ENCODE results near the gene DNAJB4.
A peak's percentile ranks its signal among the peaks of the same experiment; 100 is the strongest.
"Not testable (repeated sequence)": the region's sequence is repeated elsewhere in the genome, so short reads cannot be mapped to it uniquely, and the experiment has no call there.

Gene DNAJB4

DNA sequence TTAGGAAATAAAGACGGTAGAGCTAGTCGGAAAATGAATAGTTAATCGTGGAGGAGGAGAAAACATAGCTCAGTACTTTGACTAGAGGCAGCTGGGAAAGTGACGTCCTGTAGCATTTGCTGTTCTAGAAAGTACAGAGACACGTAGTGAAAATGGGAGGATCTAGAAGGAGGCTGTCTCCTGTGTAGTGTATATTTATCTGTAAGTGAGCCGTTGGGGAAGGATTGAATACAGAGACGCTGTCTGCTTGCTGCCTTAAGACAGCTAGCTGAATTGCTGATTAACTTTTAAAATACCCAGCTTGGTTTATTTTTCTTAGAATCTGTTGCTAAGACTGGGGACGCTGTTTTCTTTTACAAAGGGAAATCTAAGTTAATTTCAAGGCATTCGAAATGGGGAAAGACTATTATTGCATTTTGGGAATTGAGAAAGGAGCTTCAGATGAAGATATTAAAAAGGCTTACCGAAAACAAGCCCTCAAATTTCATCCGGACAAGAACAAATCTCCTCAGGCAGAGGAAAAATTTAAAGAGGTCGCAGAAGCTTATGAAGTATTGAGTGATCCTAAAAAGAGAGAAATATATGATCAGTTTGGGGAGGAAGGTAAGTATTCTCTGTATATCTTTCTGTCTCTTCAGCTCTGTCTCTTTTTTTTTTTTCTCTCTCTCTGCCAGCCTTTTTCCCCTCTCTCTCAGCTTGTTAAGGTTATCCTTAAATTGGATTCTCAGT is at the start of gene DNAJB4:
Gene DNAJB4 (plus strand): TSS at position 221 of the 729 bp plus-strand sequence. CDS start 172 bp downstream, at position 393.
- DNase-seq, result peak in 1 of 2 experiments; percentile 14

DNA sequence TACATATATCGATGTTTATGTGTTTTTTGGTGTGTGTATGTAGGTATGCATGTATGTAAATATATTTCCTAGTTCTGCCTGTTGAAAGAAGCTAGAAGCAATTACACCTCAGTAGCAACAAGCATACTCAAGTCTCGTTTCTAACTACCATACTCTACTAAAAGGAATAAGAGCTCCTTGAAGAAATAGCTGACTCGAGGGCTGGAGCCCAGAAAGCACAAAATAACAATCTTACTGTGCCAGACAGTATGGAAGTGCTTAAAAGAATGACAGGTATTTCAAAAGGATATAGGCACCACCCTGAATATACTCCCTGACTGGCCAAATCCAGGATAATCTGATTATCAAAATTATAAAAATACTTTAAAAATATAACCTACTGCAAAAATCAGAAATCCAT is 49.0 kb upstream of the DNAJB4 start:
- no peak for DNase-seq

DNA sequence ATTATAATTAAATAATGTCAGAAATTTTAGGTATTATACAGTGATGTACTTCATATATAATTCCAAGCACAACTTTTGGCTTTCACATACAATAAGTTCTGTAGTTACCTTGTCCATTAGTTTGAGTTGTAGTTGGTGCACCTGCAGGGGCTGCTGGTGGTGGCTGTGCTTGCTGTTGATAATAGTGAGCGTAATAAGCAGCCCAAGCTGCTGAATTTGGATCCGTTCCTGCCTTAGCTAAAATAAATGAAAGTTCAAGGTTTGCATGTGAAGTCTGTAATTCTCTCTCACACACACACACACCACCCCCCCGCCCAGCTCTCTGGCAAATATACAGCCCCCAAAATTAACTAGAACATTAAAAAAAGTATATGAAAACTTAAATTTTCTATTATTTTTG is 48.3 kb upstream of the DNAJB4 start:
- DNase-seq, result no peak

DNA sequence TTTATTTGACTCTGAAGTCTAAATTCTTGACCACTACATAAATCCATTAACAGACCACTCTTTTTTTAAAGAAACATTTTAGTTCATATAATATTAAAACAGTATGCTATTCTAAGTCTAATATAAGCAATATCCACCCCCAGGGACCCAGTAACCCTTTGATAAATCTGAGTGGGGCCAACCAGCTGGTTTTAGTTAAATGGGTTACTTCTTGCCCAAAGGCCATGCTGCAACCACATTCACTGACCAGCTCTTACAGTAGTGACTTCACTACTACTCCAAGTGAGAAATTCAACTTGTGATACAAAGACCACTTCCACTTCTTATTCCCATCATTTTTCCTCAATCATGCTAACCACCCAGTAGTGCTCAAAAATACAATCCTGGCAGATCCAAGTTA is 46.3 kb upstream of the DNAJB4 start:
- DNase-seq, result no peak

DNA sequence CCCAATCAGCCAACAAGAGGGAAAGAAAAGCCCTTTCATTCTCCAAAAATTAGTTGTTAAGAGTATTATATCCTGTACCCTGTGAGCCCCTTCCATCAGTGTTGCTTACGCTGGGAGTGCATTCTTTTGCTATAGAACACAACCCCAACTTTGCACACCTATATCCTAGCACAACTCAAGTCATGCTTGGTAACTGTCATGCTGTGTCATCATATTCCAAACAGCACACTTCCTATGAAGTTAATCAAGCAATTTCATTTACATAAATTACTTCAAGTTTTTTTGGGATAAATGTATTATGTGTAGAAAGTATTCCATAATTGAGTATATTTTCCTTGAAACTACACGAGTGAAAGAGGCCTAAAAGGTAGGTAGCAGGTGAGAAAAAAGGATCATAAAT is 45.9 kb upstream of the DNAJB4 start:
- DNase-seq, result no peak

DNA sequence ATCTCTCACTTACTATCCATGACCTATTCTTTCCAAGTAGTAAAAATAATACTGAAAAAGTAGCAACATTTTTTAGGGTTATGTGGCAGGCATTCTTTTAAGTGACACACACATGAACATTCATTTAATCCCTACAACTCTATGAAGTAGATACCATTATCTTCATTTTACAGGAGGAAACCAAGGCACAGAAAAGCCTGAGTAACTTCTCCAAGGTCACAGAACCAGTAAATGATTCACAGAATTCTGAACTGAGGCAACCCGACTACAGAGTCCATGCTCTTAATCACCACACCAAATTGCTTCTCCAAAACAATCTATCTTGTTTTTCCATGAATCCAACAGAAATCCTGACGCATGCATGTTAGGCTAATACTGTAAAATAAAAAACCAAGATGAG is 43.3 kb upstream of the DNAJB4 start:
- DNase-seq, result no peak

DNA sequence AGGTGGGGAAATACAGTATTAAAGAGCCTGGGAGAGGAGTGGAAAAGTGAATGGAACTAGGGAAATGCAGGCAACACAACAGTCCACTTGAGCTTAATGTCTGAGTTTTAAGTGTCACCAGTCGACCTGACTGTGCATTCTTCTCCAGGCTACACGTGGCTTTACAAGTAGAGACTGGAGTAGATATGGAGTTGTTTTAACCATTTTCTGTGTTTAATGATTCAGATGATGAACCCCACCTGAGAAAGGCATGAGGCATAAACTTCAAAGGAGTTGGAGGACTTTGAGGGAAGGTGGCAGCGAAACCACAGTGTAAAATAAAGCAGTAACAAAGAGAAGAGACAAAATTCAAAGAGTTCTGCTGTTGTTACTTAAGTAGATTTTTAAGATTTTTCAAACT is 38.4 kb upstream of the DNAJB4 start:
- DNase-seq, result no peak

DNA sequence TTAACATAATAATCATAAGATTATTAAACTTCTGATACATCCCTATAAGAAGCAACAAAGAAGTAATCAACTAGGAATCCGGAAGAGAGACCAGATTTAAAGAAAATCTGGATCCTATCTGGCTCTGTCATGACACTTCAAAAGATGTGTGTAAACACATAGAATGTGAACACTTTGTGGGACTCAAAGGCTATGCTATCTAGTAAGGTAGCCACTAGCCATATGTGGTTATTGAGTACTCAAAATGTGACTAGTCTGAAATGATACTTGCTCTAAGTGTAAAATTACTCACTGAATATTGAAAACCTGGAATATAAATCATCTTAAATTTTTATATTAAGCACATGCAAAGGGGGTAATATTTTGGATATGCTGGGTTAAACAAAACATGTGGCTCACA is 34.5 kb upstream of the DNAJB4 start:
- DNase-seq, result no peak

DNA sequence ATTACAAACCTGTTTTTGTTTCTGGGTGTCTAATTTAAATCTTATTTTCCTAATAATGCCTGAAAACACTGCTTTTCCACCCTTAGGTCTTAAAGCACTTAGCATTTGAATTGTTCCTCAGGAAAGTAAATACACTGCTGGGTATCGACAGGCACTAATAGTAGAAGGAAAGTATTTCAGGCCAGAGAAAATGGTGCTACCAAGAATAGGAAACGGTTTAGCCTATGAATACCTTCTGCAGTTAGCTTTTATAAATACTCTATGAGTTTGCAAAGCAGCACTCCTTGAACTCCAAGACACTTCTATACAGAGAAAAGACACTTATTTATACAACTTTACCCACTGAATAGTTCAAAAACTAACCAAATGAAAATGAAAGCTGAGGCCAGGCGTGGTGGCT is 32.7 kb upstream of the DNAJB4 start:
- no peak for DNase-seq

DNA sequence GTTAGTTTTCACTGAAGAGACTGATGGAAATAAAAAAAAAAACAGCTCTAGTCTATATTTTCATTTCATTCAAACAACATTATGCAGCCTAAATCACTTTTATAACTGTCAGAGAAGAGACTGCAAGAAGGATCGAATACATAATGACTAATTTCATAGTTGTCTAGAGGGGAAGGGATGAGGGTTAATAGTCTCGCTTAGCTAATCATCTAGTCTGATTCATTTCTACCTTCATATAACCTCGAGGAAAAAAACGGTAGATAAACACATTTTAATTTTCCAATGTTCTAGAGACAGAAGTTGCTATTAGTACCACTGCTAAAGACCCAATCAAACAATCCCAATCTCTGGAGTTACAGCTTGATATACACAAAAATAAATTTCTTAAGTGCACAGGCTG is 29.4 kb upstream of the DNAJB4 start:
- no peak for DNase-seq

DNA sequence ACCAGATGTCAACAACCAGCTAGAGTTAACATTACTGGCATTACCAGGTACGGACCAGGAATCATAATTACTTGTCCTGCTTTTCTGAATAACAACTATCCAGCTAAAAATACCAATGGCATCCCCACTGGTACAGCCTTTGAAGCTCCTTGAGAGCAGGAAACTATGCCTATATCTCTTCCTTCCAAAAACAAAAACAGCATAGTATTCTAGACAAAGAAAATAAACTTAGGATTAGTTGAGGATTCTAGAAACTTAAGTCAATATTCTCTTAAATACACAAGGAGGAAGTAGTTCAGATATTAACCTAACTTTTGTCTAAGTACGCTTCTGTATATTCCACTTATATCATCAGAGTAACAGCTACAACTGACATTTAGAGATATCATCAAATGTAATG is 28.8 kb upstream of the DNAJB4 start:
- DNase-seq, result no peak

DNA sequence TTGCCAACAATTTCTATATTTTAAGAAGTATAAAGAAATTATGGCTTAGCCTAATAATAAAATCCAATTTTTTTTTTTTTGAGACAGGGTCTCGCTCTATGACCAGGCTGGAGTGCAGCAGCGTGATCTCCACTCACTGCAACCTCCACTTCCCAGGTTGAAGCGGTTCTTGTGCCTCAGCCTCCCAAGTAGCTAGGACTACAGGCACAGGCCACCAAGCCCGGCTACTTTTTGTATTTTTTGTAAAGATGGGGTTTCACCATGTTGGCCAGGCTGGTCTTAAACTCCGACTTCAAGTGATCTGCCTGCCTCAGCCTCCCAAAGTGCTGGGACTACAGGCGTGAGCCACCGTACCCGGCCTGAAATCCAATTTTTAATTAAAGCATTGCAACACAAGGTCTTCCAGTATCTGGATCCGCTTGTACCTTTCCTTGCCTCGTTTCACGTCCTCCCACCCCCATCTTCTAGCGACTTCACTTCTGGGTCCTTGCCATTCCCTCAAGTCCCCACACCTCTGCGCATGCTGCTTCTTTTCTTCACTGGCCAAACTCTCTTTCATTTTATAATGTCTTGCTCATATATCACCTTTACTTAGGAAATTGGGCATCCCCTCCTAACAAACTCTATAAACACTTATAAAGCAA is 28.2 kb upstream of the DNAJB4 start:
- no peak for DNase-seq

DNA sequence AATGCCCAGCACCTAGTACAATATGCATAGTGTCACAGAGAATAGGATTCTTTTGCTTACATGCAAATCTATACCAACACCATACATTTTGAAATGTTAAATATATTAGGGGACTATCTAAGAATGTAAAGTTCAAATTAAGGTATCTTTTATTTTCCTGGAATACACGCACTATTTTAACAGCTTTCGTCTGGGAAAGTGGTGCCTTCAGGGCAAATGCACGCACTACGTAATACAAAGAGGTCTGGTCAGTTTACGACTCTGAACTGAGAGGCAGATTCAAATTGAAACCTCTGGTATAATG is 26.8 kb upstream of the DNAJB4 start:
- DNase-seq, result no peak

DNA sequence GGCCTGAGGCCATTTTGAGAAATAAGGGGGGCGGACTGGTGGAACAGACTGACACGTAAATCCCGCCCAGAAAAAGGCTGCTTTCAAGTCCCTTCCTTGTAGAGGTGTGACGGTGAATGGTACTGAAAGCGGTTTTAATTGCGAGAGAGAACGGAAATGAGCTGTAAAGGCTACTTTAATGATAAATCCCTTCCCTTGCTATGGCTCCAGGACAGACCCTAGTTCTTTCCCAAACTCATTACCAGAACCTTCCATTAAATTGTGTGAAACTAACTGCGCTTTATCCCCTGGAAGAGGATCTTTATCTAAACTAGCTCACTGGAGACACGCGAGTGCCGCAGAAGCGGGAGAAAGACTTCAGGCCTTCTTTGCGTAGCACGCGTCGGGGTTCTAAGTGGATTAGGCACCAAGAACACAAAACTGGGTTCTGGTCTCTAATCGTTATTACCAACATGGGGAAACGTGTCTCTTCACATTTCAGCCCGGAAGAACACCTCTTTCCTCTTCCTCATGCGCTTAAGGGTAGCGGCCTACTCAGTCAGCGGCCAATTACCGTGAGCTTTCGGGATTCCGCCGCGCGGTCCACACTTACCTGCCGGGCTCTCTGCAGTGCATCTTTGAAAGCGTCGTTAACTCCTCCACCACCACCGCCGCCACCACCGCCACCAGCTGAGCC is 26.3 kb upstream of the DNAJB4 start:
- DNase-seq, result peak; percentile 8 to 41

DNA sequence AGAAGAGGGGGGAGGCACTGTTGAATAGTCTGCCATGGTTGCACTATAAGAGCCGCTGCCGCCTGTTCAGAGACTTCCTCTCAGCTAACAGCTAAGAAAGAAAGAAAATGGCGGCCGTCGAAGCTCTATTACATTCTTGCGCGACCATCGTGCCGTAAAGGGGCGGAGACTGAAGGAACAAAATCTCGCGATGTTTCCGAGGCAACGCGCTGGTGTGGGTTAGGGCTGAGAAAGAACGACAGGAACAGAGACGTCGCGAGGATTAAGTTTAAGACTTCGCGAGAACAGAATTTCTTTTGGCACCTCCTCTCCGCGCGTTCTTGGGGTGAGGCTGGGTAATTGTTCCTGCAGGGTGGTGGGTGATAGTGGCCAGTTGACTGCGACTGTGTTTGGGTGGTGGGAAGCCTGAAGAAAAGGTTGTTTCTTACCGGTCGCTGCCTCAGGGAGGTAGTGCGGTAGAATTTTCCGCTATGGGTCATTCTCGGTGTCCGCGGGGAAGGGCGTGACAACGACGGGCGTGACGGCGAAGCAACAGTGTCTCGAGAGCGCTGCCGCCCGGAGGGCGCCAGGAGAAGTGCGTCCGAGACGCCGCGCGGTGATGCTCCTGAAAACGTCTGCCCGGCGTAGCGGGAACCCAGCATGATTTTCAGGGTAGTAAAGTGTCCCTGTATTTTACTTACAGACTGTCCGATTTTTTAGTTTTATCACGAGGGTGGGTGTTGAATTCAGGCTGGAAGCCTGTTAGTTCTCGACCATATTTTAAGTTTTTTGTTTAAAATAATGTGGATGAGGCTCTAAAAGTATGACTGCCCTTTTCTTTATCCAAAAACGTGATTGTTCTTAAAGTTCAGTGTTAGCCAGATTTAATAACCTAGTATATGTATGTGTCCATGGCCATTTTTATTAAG is 25.5 kb upstream of the DNAJB4 start, which contains the start of gene FUBP1:
Gene FUBP1 (minus strand): TSS at position 104 of the 908 bp plus-strand sequence. CDS start 68 bp downstream, at position 36.
- peak; percentile 87 to 92 for DNase-seq

DNA sequence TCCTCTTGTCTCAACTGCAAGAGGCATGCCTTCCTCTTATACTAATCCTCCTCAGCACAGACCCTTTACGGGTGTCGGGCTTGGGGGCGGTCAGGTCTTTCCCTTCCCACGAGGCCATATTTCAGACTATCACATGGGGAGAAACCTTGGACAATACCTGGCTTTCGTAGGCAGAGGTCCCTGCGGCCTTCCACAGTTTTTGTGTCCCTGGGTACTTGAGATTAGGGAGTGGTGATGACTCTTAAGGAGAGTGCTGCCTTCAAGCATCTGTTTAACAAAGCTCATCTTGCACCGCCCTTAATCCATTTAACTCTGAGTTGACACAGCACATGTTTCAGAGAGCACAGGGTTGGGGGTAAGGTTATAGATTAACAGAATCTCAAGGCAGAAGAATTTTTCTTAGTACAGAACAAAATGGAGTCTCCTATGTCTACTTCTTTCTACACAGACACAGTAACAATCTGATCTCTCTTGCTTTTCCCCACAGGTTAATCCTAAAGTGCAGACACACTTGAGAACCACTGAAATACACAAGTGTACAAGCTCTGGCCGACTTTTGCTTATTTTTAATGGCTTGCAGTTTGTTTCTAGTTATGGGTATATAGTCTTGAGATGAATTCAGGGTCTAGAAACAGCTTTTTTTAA is 21.3 kb upstream of the DNAJB4 start:
- not testable (repeated sequence) for DNase-seq

DNA sequence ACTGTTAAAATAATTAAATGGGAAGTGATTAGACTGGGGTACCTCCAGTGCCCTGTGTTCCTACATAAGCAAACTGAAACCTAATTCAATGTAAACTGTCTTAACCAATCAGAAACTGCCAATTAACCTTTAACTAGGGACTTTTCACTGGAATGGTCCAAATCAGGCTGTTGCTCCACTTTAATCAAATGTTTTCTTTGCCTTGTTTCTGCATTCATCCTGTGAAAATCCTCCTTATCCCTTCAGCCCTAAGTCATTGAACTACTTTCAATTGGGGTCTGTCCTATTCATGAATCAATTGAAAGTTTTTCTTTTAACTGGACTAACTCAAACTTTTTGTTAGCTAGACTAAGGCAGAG is 20.8 kb upstream of the DNAJB4 start:
- no peak for DNase-seq

DNA sequence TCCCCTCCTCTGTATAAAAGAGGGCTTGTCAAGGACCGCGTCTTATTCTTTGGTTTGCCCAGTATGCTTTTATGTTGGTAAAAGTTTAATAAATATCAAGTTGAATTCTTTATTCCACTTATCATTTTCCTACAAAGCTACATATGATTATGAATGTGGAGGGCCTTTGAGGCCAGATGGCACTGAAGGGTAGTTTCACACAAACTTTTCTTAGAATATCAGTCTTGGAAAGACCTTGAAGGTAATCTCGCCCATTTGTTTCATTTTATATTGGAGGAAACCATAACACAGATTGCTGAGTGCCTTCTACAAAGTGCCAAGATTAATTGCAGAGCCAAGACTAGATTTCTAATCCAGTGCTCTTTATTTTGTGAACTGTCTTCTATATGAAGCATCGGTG is 20.1 kb upstream of the DNAJB4 start:
- no peak for DNase-seq

DNA sequence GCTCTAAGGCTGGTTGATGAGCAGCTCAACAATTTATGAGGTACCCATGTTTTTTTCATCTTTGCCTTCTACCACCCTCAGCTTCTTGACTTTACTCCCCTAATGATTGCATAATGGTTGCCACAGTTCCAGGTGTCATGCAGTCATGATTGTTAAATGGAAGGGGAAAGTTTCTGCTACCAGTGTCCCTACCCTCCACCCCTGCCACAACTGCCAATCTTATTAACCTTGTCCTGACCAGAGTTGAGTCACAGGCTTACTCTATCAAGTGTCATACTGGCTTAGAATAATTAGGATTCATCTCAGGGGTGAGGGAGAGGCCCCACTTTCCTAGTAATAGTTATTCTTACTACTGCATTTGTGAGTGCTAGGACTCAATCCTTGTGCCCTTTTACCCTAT is 17.9 kb upstream of the DNAJB4 start:
- no peak for DNase-seq

DNA sequence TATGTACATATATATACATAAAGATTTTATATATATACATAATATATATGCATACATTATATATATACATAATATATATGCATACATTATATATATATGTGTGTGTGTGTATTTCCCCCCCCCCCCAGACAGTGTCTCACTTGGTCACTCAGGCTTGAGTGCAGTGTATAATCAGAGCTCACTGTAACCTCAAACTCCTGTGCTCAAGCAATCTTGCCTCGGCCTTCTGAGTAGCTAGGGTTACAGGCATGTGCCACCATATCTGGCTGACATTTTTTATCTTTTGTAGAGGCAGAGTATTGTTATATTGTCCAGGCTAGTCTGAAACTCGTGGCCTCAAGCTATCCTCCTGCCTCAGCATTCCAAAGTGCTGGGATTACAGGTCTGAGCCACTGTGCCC is 16.8 kb upstream of the DNAJB4 start:
- DNase-seq, result no peak

DNA sequence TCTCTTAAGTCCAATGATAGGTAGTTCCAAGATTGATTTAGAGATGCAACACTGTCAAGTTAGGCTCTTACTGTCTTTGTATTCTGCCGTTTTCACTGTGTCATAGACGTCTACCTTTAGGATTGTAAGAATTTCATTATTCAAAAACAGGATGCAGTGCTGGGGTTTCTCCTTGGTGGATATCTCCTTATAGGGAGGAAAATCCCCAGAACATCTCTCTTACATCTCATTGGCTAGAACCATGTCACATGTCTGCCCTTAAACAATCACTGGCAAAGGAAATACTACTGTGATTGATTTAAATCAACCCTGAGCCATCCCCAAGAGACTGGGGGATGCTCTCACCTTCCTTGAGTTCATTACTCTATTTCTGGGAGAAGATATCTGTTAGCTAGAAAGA is 15.0 kb upstream of the DNAJB4 start:
- DNase-seq, result no peak

DNA sequence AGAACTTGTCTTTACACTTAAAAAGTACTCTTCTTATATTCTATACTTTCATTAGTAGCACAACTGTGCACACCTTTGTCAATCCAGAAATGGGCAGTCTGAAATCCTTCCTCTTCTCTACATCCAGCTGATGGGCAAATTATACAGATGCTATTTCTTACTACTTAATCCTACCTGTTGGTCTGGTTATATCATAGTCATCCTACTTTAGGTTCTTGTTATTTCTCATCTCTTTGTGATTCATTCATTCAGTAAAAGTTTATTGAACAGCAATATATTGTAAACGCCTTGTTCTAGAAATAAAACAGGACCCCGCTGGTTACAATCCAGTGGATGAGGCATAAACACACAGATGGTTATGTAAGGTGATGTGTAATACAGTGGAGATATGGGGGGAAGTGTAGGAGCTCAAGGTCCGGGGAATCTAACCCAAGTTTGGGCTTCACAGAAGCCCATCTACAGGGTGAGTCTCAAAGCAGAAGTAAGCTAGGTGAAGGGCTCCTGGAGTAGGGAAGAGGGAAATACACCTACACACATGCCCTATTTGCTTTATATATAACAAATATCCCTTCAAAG is 14.0 kb upstream of the DNAJB4 start:
- no peak for DNase-seq
